GM12801 (cell line): ENCODE measurements around the gene KIAA1755.

Experiments used
- TF ChIP-seq, protein P1 (sequence below): IDR thresholded peaks from one replicate; pipeline ENCODE4 v1.5.1; 2011; ENCODE audit warnings: control low read depth; ENCODE audit not compliant: insufficient read length; ENCODE audit errors: extremely low read depth

Gene KIAA1755

DNA sequence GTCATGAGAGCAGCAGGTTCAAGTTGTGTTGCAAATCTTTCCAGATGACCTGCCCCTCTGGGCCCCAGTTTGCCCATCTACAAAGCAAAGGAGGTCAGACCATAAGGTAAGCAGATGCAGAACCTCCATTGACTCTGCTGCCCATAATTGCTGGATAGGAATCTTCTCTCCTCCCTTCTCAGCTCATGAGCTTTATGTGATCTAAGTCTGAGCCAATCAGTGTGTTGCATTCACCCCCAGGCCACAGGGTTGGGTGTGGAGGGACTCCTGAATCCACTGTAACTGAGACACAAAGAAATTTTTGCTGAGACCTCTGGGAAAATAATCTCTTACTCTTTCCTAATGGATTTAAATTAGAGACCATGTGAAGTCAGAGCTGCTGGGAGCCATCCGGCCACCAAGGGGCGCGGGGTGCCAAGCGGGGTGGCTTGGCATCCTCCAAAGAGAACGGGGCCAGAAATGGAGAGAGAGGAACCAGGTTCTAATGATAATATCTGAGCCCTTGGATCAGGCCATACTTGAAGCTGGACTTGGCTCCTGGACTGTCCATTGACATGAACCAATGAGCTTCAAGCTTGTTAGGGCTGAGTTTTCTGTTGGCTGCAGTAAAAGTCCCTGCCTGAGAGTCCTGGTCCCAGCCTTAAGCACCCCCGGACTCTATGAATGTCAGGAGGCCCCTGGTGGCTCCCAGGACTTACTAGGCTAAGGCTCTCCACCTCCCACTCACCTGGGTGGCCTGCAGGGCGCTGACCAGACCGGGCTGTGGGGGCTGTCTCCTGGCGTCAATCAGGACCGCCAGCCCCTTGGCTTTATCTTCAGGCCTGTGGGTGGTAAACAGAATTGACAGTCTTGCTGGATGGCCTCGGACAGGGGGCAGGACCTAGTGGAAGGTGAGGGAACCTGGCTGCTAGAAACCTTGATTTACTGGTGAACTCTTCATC is 32.8 kb downstream of the KIAA1755 start:
- TF ChIP-seq, protein P1, sequence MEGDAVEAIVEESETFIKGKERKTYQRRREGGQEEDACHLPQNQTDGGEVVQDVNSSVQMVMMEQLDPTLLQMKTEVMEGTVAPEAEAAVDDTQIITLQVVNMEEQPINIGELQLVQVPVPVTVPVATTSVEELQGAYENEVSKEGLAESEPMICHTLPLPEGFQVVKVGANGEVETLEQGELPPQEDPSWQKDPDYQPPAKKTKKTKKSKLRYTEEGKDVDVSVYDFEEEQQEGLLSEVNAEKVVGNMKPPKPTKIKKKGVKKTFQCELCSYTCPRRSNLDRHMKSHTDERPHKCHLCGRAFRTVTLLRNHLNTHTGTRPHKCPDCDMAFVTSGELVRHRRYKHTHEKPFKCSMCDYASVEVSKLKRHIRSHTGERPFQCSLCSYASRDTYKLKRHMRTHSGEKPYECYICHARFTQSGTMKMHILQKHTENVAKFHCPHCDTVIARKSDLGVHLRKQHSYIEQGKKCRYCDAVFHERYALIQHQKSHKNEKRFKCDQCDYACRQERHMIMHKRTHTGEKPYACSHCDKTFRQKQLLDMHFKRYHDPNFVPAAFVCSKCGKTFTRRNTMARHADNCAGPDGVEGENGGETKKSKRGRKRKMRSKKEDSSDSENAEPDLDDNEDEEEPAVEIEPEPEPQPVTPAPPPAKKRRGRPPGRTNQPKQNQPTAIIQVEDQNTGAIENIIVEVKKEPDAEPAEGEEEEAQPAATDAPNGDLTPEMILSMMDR: no peak

DNA sequence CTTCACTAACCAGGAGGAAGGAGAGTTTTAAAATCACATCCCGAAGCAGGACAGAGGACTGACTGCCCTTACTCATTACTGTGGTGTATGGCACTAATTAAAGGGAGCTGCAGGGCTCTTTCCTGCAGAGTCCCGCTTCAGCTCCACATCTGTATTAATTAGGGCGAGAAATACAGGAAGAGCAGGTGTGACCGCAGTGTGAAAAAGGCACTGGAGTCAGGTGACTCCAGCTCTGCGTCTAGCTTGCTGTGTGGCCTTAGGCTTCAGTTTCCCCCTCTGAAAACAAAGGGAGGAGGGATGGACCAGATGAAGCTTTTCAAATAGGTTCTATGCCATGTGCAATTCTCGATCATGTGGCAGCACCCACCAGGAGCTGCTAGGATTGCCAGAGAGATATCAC is 34.0 kb downstream of the KIAA1755 start:
- TF ChIP-seq, protein P1: no peak

DNA sequence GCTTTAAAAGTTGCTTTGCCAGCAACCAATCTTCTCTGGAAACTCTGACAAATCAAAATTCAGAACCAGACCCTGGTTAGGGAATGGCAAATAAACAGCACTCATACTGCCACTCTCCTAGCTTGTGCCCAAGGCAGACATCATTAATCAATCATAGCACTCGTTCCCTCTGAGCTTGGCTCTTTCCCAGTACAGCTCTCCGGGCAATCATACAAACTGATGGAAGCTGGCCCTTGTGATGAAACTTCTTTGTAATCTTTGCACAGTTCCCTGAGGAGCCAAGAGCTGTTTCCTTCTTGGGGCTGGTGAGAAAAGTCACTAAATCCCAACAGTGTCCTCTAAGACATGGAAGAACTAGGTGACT is 34.7 kb downstream of the KIAA1755 start:
- TF ChIP-seq, protein P1: no peak

DNA sequence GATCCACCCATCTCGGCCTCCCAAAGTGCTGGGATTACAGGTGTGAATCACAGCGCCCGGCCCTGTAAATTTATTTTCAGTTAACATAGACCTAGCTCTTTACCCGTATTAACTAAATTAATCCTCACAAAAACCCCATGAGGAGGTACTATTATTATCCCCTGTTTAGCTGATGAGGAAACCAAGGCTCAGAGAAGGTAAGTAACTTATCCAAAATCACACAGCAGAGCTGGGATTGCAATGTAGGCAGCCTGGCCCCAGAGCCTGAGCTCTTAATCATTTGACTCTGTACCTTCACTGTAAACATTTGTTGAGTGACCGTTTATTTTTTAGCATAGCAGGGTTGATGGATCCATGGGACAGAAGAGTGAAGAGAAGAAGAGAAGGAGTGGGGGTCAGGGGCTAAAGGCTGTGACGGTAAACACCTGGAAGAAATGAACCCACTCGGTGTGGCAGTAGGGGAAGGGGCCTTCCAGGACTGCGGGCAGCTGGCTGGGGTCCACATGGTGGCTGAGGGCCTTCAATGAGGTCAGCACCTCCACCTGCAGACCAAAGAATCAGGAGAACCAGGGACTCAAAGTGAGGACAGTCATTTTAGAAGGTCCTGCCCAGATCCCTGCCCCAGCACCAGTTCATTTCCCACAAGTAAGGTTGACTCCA is 35.2 kb downstream of the KIAA1755 start:
- TF ChIP-seq, protein P1: no peak

DNA sequence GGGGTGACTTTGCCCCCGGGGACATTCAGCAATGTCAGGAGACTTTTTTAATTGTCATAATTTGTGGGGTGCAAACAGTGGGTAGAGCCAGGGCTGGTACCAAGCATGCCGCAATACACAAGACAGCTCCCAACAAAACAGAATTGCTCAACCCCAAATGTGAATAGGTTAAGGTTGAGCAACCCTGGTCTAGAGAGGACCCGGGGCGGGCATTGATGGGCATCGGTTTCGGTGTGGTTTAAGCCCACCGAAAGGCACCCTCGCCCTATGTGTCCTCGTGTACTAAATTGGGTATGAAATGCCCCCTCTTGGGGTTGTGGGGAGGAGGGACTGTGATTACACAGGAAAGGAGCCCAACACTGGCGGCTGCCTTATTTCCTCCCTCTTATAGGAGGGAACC is 36.0 kb downstream of the KIAA1755 start:
- TF ChIP-seq, protein P1: no peak

DNA sequence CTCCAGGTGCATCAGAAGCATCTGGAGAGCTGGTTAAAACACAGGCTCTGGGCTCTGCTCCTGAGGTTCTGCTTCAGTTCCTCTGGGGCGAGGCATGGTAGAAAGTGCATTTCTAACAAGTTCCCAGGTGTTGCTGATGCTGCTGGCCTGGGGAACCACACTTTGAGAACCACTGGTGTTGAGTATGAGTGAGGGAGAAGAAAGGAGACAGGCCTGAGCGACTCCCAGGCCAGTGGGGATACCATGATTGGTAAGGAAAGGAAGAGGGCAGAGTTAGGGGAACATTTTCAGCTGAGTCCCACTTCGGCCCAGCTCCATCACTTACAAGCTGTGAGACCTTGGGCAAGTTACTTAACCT is 36.8 kb downstream of the KIAA1755 start:
- TF ChIP-seq, protein P1: no peak

DNA sequence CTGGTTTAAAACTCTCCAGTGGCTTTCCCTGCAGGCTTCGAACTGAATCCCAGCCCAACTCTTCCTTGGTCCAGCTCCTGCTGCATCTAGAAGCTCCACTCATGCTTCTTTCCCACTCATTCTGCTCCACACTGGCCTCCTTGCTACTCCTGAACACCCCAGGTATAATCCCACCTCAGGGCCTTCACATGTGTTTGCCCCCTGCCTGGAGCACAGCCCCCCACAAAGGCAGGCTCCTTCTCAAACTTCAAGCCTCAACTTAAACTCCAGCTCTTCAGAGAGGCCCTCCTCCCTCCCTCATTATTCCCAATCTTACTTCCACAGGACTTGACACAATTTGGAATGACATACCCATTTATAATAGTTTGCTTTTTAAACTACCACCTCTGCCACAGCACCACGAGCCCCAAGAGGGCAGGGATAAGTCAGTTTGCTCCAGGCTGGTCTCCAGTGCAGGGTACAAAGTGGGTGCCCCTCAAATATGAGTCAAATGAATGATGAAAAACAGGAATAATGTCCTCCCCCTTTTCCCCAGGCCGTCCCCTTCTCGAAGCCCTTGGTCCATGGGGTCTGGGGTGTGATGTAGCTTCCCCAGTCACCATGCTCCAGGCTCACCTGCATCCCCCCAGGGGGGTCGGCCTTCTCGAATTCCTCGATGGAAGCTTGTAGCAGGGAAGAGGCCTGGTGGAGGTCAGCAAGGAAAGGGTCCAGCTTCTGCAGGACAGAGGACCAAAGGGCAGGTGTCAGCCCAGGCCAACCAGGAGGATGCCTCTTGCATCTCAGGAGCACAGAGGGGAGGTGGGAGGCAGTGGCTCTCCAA is 37.4 kb downstream of the KIAA1755 start:
- TF ChIP-seq, protein P1: no peak
